ENCODE data around the gene UNC5C. TPM values are rescaled to one million over a fixed set of nuclear protein-coding genes. Genes with fewer than 3 reads are reported as not detected.
"Not testable (repeated sequence)": the region's sequence is repeated elsewhere in the genome, so short reads cannot be mapped to it uniquely, and the experiment has no call there.

UNC5C gene
- total and polyA plus RNA-seq, 8 donors = 0.15 to 0.84 (median 0.34) TPM

DNA sequence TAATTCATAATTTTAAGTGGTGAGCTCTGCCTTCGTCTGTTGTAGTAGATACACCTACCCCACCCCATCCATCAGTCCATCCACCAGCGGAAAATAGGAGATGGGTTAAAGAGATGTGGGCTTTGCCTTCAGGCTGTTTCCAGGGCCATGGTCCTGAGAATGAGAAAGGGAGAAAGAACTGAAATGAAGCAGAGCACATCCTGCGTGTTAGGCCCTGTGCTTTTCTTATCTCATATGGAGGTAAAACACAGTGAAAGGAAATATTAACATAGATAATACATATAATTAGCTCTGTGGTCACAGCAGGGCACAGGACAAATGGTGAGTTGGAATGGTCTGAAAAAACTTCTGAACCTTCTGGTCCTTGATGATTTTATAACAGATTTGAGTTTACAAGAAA, 397.5 kb downstream of the UNC5C start:
- FAIRE-seq (no peak), ATAC-seq (no peak), DNase-seq (no peak)
- no peak for TF ChIP-seq CTCF (IDR thresholded peaks at IDR 0.05)
- H3K27me3 ChIP-seq = no peaks in the 10 kb centered on the region
- H3K36me3 ChIP-seq = no peaks in the 10 kb centered on the region
- H3K4me1 ChIP-seq = no peaks in the 10 kb centered on the region
- no peak overlapping the region for H3K4me3 ChIP-seq
- H3K9me3 ChIP-seq = no peaks in the 10 kb centered on the region
- H3K27ac ChIP-seq = no peak overlapping the region
- 79 to 80% methylated on average over 3 of the region's 3 CpGs for WGBS, 2 donors
- intact Hi-C loops (cut with DNase I) = no loop called here

GRCh38 chr4:95142932-95143331, 405.8 kb downstream of the UNC5C start:
- no peak for TF ChIP-seq CTCF (IDR thresholded peaks at IDR 0.05)

GRCh38 chr4:95141361-95141760, 407.4 kb downstream of the UNC5C start:
- Histone ChIP-seq H3K36me3 (no peaks in the 10 kb centered on the region), H3K4me3 (no peak overlapping the region), H3K27ac (no peak overlapping the region), H3K27me3 (no peaks in the 10 kb centered on the region), H3K9me3 (no peaks in the 10 kb centered on the region), H3K4me1 (no peaks in the 10 kb centered on the region)
- no peak for DNase-seq
- no peak for FAIRE-seq
- TF ChIP-seq CTCF (IDR thresholded peaks at IDR 0.05) = no peak
- no peak for ATAC-seq
- intact Hi-C loops (cut with DNase I) = no loop called here
- 68 to 80% methylated on average over 5 of the region's 5 CpGs for WGBS, 2 donors

More at GRCh38 chr4:95142932-95143331, 405.8 kb downstream of the UNC5C start:
- Histone ChIP-seq H3K9me3 (no peaks in the 10 kb centered on the region), H3K27ac (no peak overlapping the region), H3K27me3 (no peaks in the 10 kb centered on the region), H3K36me3 (no peaks in the 10 kb centered on the region), H3K4me3 (no peak overlapping the region), H3K4me1 (no peaks in the 10 kb centered on the region)
- intact Hi-C loops (cut with DNase I) = no loop called here
- DNase-seq (no peak), FAIRE-seq (no peak), ATAC-seq (no peak)
- WGBS, 2 donors = 71 to 82% methylated on average over 4 of the region's 4 CpGs

DNA sequence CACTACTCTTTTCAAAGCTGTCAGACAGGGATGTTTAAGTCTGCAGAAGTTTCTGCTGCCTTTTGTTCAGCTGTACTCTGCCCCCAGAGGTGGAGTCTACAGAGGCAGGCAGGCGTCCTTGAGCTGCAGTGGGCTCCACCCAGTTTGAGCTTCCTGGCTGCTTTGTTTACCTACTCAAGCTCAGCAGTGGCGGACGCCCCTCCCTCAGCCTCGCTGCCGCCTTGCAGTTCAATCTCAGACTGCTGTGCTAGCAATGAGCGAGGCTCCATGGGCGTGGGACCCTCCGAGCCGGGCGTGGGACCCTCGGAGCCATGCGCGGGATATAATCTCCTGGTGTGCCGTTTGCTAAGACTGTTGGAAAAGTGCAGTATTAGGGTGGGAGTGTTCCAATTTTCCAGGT, 409.3 kb downstream of the UNC5C start:
- 82 to 88% methylated on average over 14 of the region's 14 CpGs for WGBS, 2 donors
- not testable (repeated sequence) for ATAC-seq, DNase-seq

GRCh38 chr4:95134016-95134415, 414.8 kb downstream of the UNC5C start:
- H3K4me1 ChIP-seq; H3K4me3 ChIP-seq; DNase-seq; H3K36me3 ChIP-seq; FAIRE-seq; intact Hi-C loops (cut with DNase I); ATAC-seq; H3K27ac ChIP-seq; H3K27me3 ChIP-seq; H3K9me3 ChIP-seq: not testable (repeated sequence)
- WGBS, 2 donors = 93 to 94% methylated on average over 4 of the region's 4 CpGs

More for the DNA sequence above, 409.3 kb downstream of the UNC5C start:
- H3K27me3 ChIP-seq; H3K27ac ChIP-seq; intact Hi-C loops (cut with DNase I); H3K4me3 ChIP-seq; FAIRE-seq; H3K4me1 ChIP-seq; H3K9me3 ChIP-seq; H3K36me3 ChIP-seq: not testable (repeated sequence)

- DNase-seq (peak in 1 of 6 donors; percentile 15), ATAC-seq (peak in 3 of 4 donors; percentile 57 to 83 (median 72)), FAIRE-seq (no peak)
- Histone ChIP-seq H3K36me3 (no peaks in the 10 kb centered on the region), H3K9me3 (no peaks in the 10 kb centered on the region), H3K27ac (no peak overlapping the region), H3K4me3 (no peak overlapping the region), H3K4me1 (no peaks in the 10 kb centered on the region), H3K27me3 (no peaks in the 10 kb centered on the region)
- 52 to 55% methylated on average over 7 of the region's 7 CpGs for WGBS, 2 donors
- no peak for TF ChIP-seq CTCF (IDR thresholded peaks at IDR 0.05)
- intact Hi-C loops (cut with DNase I) = no loop called here
Measured at GRCh38 chr4:95129821-95130311, 418.9 kb downstream of the UNC5C start.

Measured in pancreas (tissue), 10 donors.